Nephron progenitor cell (in vitro differentiated cells): ENCODE data around the gene FUOM.

Experiments
- DNase-seq: peaks from one replicate; pipeline ENCODE4 v3.0.0; 2021
- H3K27ac Mint-ChIP-seq: 2 replicates; pipeline ENCODE4 v1.8.0; 2021; ENCODE audit warnings: mild to moderate bottlenecking, moderate library complexity, mixed read lengths
- H3K27me3 Mint-ChIP-seq: 2 replicates; pipeline ENCODE4 v1.8.0; 2021; ENCODE audit warnings: mild to moderate bottlenecking, low read depth, mixed read lengths; ENCODE audit not compliant: poor library complexity
- H3K36me3 Mint-ChIP-seq: 2 replicates; pipeline ENCODE4 v1.8.0; 2021; ENCODE audit warnings: low read depth, mixed read lengths
- H3K4me1 Mint-ChIP-seq: 2 replicates; pipeline ENCODE4 v1.8.0; 2021; ENCODE audit warnings: mixed read lengths
- H3K4me3 Mint-ChIP-seq: 2 replicates; pipeline ENCODE4 v1.8.0; 2021; ENCODE audit warnings: mild to moderate bottlenecking, moderate library complexity, mixed read lengths
- H3K9me3 Mint-ChIP-seq: 2 replicates; pipeline ENCODE4 v1.8.0; 2021; ENCODE audit warnings: mild to moderate bottlenecking, moderate library complexity, mixed read lengths
- TF ChIP-seq, protein P1 (sequence below): fragments of 200-600 bp; sonication (generic); IDR thresholded peaks from 2 replicates; pipeline ENCODE4 v1.5.0; 2021; ENCODE audit warnings: antibody characterized with exemption

Gene FUOM

DNA sequence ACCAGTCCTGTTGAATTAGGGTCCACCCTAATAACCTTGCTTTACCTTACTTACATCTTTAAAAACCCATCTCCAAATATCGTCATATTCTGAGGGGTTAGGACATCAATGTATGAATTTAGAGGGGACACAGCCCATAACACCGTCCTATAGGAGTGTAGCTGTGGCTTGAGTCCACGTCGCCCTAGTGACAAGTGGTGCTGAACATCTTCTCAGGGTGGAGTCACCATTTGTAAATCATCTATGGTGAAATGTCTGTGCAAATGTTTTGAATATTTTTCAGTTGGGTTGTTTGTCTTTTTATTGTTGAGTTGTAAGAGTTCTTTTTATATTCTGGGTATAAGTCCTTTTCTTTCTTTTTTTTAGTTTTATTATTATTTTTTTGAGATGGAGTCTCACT lies 15.8 kb downstream of the FUOM start:
- Mint-ChIP-seq H3K4me3 (no peak overlapping the region), H3K4me1 (peaks cover 7% of the 10 kb centered on the region), H3K9me3 (peaks cover 19% of the 10 kb centered on the region), H3K27ac (no peak overlapping the region), H3K27me3 (peaks cover 39% of the 10 kb centered on the region), H3K36me3 (no peaks in the 10 kb centered on the region)
- no peak for DNase-seq
- TF ChIP-seq, protein P1, sequence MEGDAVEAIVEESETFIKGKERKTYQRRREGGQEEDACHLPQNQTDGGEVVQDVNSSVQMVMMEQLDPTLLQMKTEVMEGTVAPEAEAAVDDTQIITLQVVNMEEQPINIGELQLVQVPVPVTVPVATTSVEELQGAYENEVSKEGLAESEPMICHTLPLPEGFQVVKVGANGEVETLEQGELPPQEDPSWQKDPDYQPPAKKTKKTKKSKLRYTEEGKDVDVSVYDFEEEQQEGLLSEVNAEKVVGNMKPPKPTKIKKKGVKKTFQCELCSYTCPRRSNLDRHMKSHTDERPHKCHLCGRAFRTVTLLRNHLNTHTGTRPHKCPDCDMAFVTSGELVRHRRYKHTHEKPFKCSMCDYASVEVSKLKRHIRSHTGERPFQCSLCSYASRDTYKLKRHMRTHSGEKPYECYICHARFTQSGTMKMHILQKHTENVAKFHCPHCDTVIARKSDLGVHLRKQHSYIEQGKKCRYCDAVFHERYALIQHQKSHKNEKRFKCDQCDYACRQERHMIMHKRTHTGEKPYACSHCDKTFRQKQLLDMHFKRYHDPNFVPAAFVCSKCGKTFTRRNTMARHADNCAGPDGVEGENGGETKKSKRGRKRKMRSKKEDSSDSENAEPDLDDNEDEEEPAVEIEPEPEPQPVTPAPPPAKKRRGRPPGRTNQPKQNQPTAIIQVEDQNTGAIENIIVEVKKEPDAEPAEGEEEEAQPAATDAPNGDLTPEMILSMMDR, result no peak

DNA sequence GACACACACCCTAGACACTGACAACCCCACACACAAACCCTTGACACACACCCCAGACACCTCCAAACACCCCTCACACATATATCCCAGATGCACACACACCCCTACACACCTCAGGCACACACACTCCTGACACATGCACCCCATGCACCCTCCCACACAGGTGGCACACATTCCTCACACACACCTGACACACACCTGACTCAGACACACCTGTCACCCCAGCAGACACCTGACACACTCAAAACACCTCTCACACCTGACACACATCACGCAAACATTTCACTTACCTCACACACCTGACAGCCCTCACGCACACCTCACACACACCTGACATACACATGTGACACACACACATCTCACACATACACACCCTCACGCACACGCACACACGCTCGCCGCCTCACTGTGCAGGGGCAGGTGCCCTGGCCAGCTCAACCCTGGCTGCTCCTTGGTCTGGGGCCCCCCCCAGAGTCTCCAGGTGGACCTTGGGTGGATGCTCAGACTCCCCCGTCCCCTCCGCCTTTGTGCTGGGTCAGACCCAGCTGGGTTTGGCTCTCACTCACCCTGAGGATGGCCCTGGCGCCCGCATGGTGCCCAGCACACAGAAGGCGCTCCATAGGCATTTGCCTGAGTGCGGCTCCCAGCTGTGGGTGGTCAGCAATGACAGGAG lies 18.0 kb downstream of the FUOM start:
- no peak overlapping the region for H3K4me3 Mint-ChIP-seq
- DNase-seq, result no peak
- TF ChIP-seq, protein P1, result no peak
- no peaks in the 10 kb centered on the region for H3K36me3 Mint-ChIP-seq
- H3K4me1 Mint-ChIP-seq, result peaks cover 7% of the 10 kb centered on the region
- H3K27ac Mint-ChIP-seq, result no peak overlapping the region
- peaks cover 12% of the 10 kb centered on the region for H3K9me3 Mint-ChIP-seq
- H3K27me3 Mint-ChIP-seq, result peaks cover 23% of the 10 kb centered on the region

DNA sequence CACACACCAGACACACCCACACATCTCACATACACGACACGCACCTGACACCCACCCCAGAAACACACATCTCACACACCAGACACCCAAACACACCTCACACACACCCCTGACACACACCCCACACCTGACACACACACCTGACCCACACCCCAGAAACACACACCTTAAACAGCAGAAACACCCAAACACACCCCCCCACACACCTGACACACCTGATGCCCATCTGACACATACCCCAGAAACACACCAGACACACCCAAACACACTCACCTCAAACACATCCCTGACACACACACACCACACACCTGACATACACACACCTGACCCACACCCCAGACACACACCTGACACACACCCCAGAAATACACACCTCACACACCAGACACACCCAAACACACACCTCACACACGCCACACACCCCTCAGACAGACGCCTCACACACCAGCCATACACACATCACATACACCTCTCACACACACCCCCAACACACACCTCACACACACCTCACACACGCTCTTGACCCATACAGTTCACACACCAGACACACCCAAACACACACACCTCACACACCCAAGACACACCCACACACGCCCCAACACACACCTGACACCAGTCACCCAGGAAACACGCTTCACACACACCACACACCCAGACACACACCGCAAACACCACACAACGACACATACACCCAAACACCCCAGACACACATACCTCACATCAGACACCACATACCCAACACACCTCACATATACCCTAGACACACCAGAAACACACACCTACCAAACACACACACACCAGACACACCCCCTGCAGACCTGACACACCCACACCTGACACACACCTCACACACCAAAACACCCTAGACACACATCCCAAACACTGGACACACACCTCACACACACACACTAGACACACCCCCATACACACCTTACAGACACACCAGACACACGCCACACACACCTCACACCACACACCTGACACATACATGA lies 19.4 kb downstream of the FUOM start:
- TF ChIP-seq, protein P1, result no peak
- H3K27ac Mint-ChIP-seq, result no peak overlapping the region
- H3K36me3 Mint-ChIP-seq, result no peaks in the 10 kb centered on the region
- DNase-seq, result no peak
- H3K9me3 Mint-ChIP-seq, result peaks cover 20% of the 10 kb centered on the region
- no peak overlapping the region for H3K4me3 Mint-ChIP-seq
- H3K27me3 Mint-ChIP-seq, result peaks cover 17% of the 10 kb centered on the region
- H3K4me1 Mint-ChIP-seq, result peaks cover 5% of the 10 kb centered on the region

DNA sequence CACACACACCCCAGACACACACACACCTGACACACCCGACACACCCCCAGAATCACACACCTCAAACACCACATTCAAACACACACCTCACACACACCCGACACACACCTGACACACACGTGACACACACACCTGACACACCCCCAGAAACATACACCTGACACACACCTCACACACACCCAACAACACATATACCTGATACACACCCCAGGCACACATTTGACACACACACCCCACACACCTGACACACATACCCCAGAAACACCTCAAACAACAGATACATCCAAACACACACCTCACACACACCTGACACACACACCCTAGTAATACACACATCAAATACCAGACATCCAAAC lies 20.5 kb downstream of the FUOM start:
- TF ChIP-seq, protein P1, result no peak
- Mint-ChIP-seq H3K9me3 (peaks cover 30% of the 10 kb centered on the region), H3K4me3 (no peak overlapping the region), H3K36me3 (peaks cover 5% of the 10 kb centered on the region), H3K4me1 (no peaks in the 10 kb centered on the region), H3K27ac (no peak overlapping the region), H3K27me3 (peaks cover 9% of the 10 kb centered on the region)
- DNase-seq, result no peak

DNA sequence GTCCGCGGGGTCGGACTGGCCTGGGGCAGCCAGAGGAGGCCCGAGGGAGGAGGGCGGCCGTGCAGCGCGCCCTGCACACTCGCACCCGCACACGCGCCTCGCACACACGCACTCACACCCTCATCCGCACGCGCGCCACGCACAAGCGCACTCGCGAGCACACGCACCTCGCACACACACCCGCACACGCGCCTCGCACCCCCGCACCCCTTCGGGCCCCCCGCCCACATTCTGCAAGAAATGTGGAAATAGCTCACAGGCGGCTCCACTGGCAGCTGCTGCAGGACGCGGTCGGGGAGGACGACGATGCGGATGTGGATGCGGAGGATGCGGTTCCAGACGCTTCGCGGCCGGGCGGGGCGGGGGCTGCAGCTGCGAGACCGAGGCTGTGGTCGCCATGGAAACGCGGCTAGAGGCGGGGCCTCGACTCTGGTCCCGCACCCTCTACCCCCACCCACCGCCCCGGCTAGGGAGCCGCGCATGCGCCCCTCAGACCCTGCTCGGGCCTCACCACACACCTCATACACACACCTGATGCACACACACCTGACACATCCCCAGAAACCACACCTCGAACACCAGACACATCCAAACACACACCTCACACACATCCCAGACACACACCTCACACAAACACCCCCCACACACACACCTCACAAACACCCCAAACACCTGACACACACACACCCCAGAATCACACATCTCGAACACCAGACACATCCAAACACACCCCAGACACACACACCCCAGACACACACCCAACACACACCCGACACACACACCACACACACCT lies 21.0 kb downstream of the FUOM start, which contains the start of gene CALY:
TSS of gene CALY (minus strand) at position 320 of the 793 bp plus-strand sequence. CDS start 7,907 bp downstream, outside the sequence.
- Mint-ChIP-seq H3K27me3 (peaks cover 6% of the 10 kb centered on the region), H3K9me3 (peaks cover 32% of the 10 kb centered on the region), H3K36me3 (peaks cover 9% of the 10 kb centered on the region), H3K27ac (no peak within 1 kb of the TSS), H3K4me1 (no peaks in the 10 kb centered on the region), H3K4me3 (no peak within 1 kb of the TSS)
- DNase-seq, result peak; percentile 83
- TF ChIP-seq, protein P1, result no peak
